HCT116 (cell line): ENCODE data around the gene CBFA2T3. TPM values are rescaled to one million over a fixed set of nuclear protein-coding genes. Genes with fewer than 3 reads are reported as not detected.

ENCODE experiments used
- ATAC-seq: fragments of 200-7000 bp; cut with Tn5 transposase; 2 replicates; pipeline ENCODE4 v1.9.1; 2020; ENCODE audit warnings: mild to moderate bottlenecking, moderate library complexity
- BruUV-seq: library from RNA; stranded (reverse); fragments of 400-500 nt; replicated peaks from 2 replicates; lab custom pipeline; 2021; lab: Mats Ljungman, UMichigan
- CTCF ChIA-PET: fragments of 300-600 bp; sonication (Branson Sonifier 250); formaldehyde crosslinking; loops from one replicate; lab custom pipeline; 2021; ENCODE audit warnings: antibody characterized with exemption; lab: Charles Lee
- POLR2A ChIA-PET: fragments of 300-600, 350-600 bp; sonication (Branson Sonifier 250); formaldehyde crosslinking; loops from one replicate; lab custom pipeline; 2021; ENCODE audit warnings: antibody characterized with exemption; lab: Charles Lee
- RAD21 ChIA-PET, 2 experiments: fragments of 300-600 bp; sonication (Branson Sonifier 250); formaldehyde crosslinking; loops; one replicate each; lab custom pipeline; 2023; ENCODE audit warnings: low total read pairs in 2 of 2; ENCODE audit not compliant: uncharacterized antibody in 2 of 2, unreplicated experiment in 2 of 2, low non-redundant PET in 1 of 2; lab: Charles Lee
- DNase-seq: peaks from one replicate; pipeline ENCODE4 v3.0.0-alpha.2; 2010; ENCODE audit warnings: low read depth, low spot score
- H2AFZ ChIP-seq: fragments of 200-600 bp; shearing (Covaris generic), sonication (generic); 2 replicates; pipeline ENCODE4 v1.6.1; 2017; ENCODE audit warnings: low read depth, mixed run types, mixed read lengths, antibody characterized with exemption, low read length; ENCODE audit not compliant: poor library complexity, severe bottlenecking
- H3K27ac ChIP-seq: 2 replicates; pipeline ENCODE4 v1.5.1; 2012; ENCODE audit warnings: low read depth, low read length
- H3K27me3 ChIP-seq: fragments of 200-600 bp; sonication (generic); 2 replicates; pipeline ENCODE4 v1.6.1; 2016; ENCODE audit warnings: mixed run types, low read length, mixed read lengths; ENCODE audit not compliant: insufficient read depth
- H3K36me3 ChIP-seq, 2 experiments: fragments of 200-500 bp in 1 of 2; fragments of 200-600 bp in 1 of 2; sonication (Bioruptor generic) in 1 of 2; sonication (generic) in 1 of 2; 2 replicates each; pipeline versions ENCODE4 v1.5.1 to v1.6.1; 2014 to 2016; ENCODE audit warnings: low read length in 2 of 2, inconsistent platforms in 1 of 2, mixed read lengths in 1 of 2, mixed run types in 1 of 2; ENCODE audit not compliant: insufficient read depth in 2 of 2, control insufficient read depth in 1 of 2
- H3K4me1 ChIP-seq, 2 experiments: fragments of 200-600 bp in 1 of 2; sonication (generic) in 1 of 2; 2 replicates each; pipeline versions ENCODE4 v1.5.1 to v1.6.1; 2012 to 2017; ENCODE audit warnings: low read length in 2 of 2, inconsistent platforms in 1 of 2, mild to moderate bottlenecking in 1 of 2, mixed read lengths in 1 of 2, mixed run types in 1 of 2, moderate library complexity in 1 of 2; ENCODE audit not compliant: insufficient read depth in 2 of 2, control insufficient read depth in 1 of 2
- H3K4me2 ChIP-seq: fragments of 200-600 bp; sonication (generic); 2 replicates; pipeline ENCODE4 v1.6.1; 2017; ENCODE audit warnings: mixed run types, low read length, mixed read lengths
- H3K4me3 ChIP-seq, 2 experiments: fragments of 200-600 bp in 1 of 2; sonication (generic) in 1 of 2; replicated peaks in 1 of 2; 2 replicates each; pipeline ENCODE4 v1.5.1; 2011 to 2016; ENCODE audit warnings: low read length in 2 of 2, control low read depth in 1 of 2, low read depth in 1 of 2, mild to moderate bottlenecking in 1 of 2, mixed read lengths in 1 of 2, mixed run types in 1 of 2
- H3K79me2 ChIP-seq: fragments of 200-600 bp; sonication (generic); 2 replicates; pipeline ENCODE4 v1.6.1; 2017; ENCODE audit warnings: mild to moderate bottlenecking, mixed run types, low read length, moderate library complexity, mixed read lengths; ENCODE audit not compliant: insufficient read depth
- H3K9ac ChIP-seq: fragments of 200-600 bp; sonication (generic); 2 replicates; pipeline ENCODE4 v1.6.1; 2016; ENCODE audit warnings: low read length, mixed read lengths
- H3K9me2 ChIP-seq: fragments of 200-600 bp; sonication (generic), shearing (Covaris generic); 2 replicates; pipeline ENCODE4 v1.6.1; 2017; ENCODE audit warnings: mixed run types, mild to moderate bottlenecking, moderate library complexity; ENCODE audit not compliant: insufficient read depth
- H3K9me3 ChIP-seq, 2 experiments: fragments of 200-500 bp in 1 of 2; fragments of 200-600 bp in 1 of 2; sonication (Bioruptor generic) in 1 of 2; sonication (generic) in 1 of 2; 2 replicates each; pipeline ENCODE4 v1.6.1; 2014 to 2017; ENCODE audit warnings: low read length in 2 of 2, mixed read lengths in 2 of 2, inconsistent platforms in 1 of 2, low read depth in 1 of 2, mild to moderate bottlenecking in 1 of 2, mixed run types in 1 of 2, moderate library complexity in 1 of 2; ENCODE audit not compliant: control insufficient read depth in 1 of 2, insufficient read depth in 1 of 2
- H4K20me1 ChIP-seq: fragments of 200-600 bp; sonication (generic), shearing (Covaris generic); 2 replicates; pipeline ENCODE4 v1.6.1; 2017; ENCODE audit warnings: mixed run types, mild to moderate bottlenecking, moderate library complexity; ENCODE audit not compliant: insufficient read depth
- ELF1 ChIP-seq: IDR thresholded peaks from 2 replicates; pipeline ENCODE4 v1.6.1; 2012; ENCODE audit warnings: low read depth, borderline replicate concordance
- EZH2 ChIP-seq: fragments of 200-600 bp; sonication (generic); IDR thresholded peaks from 2 replicates; pipeline ENCODE4 v1.6.1; 2017; ENCODE audit warnings: antibody characterized with exemption, mixed run types
- EZH2phosphoT487 ChIP-seq: fragments of 200-600 bp; IDR thresholded peaks from 2 replicates; pipeline ENCODE4 v1.6.1; 2018; ENCODE audit warnings: antibody characterized with exemption, borderline replicate concordance
- FOSL1 ChIP-seq: IDR thresholded peaks from 2 replicates; pipeline ENCODE4 v1.6.1; 2012; ENCODE audit warnings: low read depth
- JUND ChIP-seq: IDR thresholded peaks from 2 replicates; pipeline ENCODE4 v1.6.1; 2012
- POLR2A ChIP-seq: IDR thresholded peaks from 2 replicates; pipeline ENCODE4 v1.7.0; 2011; ENCODE audit warnings: borderline replicate concordance; ENCODE audit not compliant: insufficient read depth, insufficient read length; ENCODE audit errors: extremely low read depth
- POLR2AphosphoS5 ChIP-seq: IDR thresholded peaks from 2 replicates; pipeline ENCODE4 v1.6.1; 2011; ENCODE audit warnings: mild to moderate bottlenecking, low read depth, low read length, moderate library complexity
- SIN3A ChIP-seq: IDR thresholded peaks from 2 replicates; pipeline ENCODE4 v1.6.1; 2012; ENCODE audit warnings: low read depth
- SRF ChIP-seq: IDR thresholded peaks from 2 replicates; pipeline ENCODE4 v1.6.1; 2012; ENCODE audit warnings: low read depth
- YY1 ChIP-seq: IDR thresholded peaks from 2 replicates; pipeline ENCODE4 v1.6.1; 2011; ENCODE audit warnings: low read length, low read depth, moderate library complexity, mild to moderate bottlenecking; ENCODE audit not compliant: insufficient replicate concordance; ENCODE audit errors: extremely low read depth
- ZFX ChIP-seq: fragments of 450-650 bp; IDR thresholded peaks from 2 replicates; pipeline ENCODE4 v1.6.1; 2017
- ZNF274 ChIP-seq: fragments of 200-500 bp; sonication (Bioruptor generic); IDR thresholded peaks from 2 replicates; pipeline ENCODE4 v1.6.1; 2014; ENCODE audit warnings: mild to moderate bottlenecking, low read depth, low read length, inconsistent platforms
- intact Hi-C: fragments of 100-400 bp; cut with micrococcal nuclease; formaldehyde crosslinking; loops from 2 replicates; pipeline ENCODE4 v1.10.0; 2022
- total RNA-seq: library from RNA; stranded (reverse); gene quantifications from one replicate; pipeline ENCODE4 v1.2.1, GENCODE V29; 2021; ENCODE audit not compliant: unreplicated experiment
- TF ChIP-seq, protein P1 (sequence below): IDR thresholded peaks from 2 replicates; pipeline ENCODE4 v1.6.1; 2011; ENCODE audit warnings: mild to moderate bottlenecking, low read length, moderate library complexity; ENCODE audit not compliant: insufficient replicate concordance; ENCODE audit errors: extremely low read depth
- TF ChIP-seq, protein P2 (sequence below), 3 experiments: fragments of 200-600 bp in 1 of 3; sonication (generic) in 1 of 3; IDR thresholded peaks in 2 of 3; conservative IDR thresholded peaks in 1 of 3; 2 replicates each; pipeline ENCODE4 v1.5.1; 2012 to 2017; ENCODE audit warnings: low read depth in 2 of 3, low read length in 2 of 3, antibody characterized with exemption in 1 of 3, borderline replicate concordance in 1 of 3, control low read depth in 1 of 3, mild to moderate bottlenecking in 1 of 3, mixed read lengths in 1 of 3, mixed run types in 1 of 3, moderate library complexity in 1 of 3; ENCODE audit not compliant: insufficient read depth in 1 of 3
- TF ChIP-seq, protein P3 (sequence below): IDR thresholded peaks from 2 replicates; pipeline ENCODE4 v1.6.1; 2012

The CBFA2T3 gene
- total RNA-seq, 1 experiment from 2014 or later, result 19.1 TPM

- no peak overlapping the region for H2AFZ ChIP-seq
- H3K27ac ChIP-seq, result no peak overlapping the region
- H3K79me2 ChIP-seq, result no peaks in the 10 kb centered on the region
- no TSS peak for BruUV-seq
- DNase-seq (no peak), ATAC-seq (no peak)
- H3K9me2 ChIP-seq, result no peaks in the 10 kb centered on the region
- H4K20me1 ChIP-seq, result no peaks in the 10 kb centered on the region
- no peaks in the 10 kb centered on the region for H3K9me3 ChIP-seq
- H3K27me3 ChIP-seq, result no peaks in the 10 kb centered on the region
- intact Hi-C loops, result no loop called here
- ChIA-PET POLR2A (interaction anchor here (1.1 kb wide), 1 partner anchor 288 kb away, joined by 4 read pairs; no protein-coding TSS in a partner anchor), CTCF (no interaction called here), RAD21 (no interaction called here)
- TF ChIP-seq, protein P1, sequence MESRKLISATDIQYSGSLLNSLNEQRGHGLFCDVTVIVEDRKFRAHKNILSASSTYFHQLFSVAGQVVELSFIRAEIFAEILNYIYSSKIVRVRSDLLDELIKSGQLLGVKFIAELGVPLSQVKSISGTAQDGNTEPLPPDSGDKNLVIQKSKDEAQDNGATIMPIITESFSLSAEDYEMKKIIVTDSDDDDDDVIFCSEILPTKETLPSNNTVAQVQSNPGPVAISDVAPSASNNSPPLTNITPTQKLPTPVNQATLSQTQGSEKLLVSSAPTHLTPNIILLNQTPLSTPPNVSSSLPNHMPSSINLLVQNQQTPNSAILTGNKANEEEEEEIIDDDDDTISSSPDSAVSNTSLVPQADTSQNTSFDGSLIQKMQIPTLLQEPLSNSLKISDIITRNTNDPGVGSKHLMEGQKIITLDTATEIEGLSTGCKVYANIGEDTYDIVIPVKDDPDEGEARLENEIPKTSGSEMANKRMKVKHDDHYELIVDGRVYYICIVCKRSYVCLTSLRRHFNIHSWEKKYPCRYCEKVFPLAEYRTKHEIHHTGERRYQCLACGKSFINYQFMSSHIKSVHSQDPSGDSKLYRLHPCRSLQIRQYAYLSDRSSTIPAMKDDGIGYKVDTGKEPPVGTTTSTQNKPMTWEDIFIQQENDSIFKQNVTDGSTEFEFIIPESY, result no peak
- TF ChIP-seq, protein P2, sequence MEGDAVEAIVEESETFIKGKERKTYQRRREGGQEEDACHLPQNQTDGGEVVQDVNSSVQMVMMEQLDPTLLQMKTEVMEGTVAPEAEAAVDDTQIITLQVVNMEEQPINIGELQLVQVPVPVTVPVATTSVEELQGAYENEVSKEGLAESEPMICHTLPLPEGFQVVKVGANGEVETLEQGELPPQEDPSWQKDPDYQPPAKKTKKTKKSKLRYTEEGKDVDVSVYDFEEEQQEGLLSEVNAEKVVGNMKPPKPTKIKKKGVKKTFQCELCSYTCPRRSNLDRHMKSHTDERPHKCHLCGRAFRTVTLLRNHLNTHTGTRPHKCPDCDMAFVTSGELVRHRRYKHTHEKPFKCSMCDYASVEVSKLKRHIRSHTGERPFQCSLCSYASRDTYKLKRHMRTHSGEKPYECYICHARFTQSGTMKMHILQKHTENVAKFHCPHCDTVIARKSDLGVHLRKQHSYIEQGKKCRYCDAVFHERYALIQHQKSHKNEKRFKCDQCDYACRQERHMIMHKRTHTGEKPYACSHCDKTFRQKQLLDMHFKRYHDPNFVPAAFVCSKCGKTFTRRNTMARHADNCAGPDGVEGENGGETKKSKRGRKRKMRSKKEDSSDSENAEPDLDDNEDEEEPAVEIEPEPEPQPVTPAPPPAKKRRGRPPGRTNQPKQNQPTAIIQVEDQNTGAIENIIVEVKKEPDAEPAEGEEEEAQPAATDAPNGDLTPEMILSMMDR (IDR thresholded peaks at IDR 0.05 in 2 of 3, conservative IDR thresholded peaks at IDR 0.05 in 1 of 3; ENCODE audit: borderline replicate concordance in 1 of 3, insufficient read depth in 1 of 3, low read depth in 2 of 3, low read length in 2 of 3), result no peak
- TF ChIP-seq SIN3A (no peak), ELF1 (no peak), POLR2A (no peak), ZFX (no peak; the same call in 1 of the 2 replicates), EZH2 (no peak), JUND (no peak), POLR2AphosphoS5 (no peak), YY1 (no peak), ZNF274 (no peak), EZH2phosphoT487 (no peak), SRF (no peak), FOSL1 (no peak)
- TF ChIP-seq, protein P3, sequence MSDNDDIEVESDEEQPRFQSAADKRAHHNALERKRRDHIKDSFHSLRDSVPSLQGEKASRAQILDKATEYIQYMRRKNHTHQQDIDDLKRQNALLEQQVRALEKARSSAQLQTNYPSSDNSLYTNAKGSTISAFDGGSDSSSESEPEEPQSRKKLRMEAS, result no peak
- peak overlapping the region in 1 of 2 experiments; percentile 24; a peak in 1 of 4 replicates for H3K4me3 ChIP-seq
- H3K36me3 ChIP-seq, result no peaks in the 10 kb centered on the region
- H3K4me2 ChIP-seq, result peak overlapping the region; percentile 70
- peaks cover 16 to 38% of the 10 kb centered on the region in 2 experiments for H3K4me1 ChIP-seq
- no peak overlapping the region for H3K9ac ChIP-seq
Observed at GRCh38 chr16:88904676-88905365, 72.2 kb downstream of the CBFA2T3 start.
